Activated CD8-positive, alpha-beta memory T cell treated with anti-CD3 and anti-CD28 coated beads, Interleukin-2, amount 50 U/mL, for 24 hours (primary cell): Measurements from ENCODE around the gene SYT4.

ENCODE experiments used
- DNase-seq: peaks from one replicate; pipeline ENCODE4 v3.0.0-alpha.2; 2020; ENCODE audit errors: extremely low read depth

The SYT4 gene

DNA sequence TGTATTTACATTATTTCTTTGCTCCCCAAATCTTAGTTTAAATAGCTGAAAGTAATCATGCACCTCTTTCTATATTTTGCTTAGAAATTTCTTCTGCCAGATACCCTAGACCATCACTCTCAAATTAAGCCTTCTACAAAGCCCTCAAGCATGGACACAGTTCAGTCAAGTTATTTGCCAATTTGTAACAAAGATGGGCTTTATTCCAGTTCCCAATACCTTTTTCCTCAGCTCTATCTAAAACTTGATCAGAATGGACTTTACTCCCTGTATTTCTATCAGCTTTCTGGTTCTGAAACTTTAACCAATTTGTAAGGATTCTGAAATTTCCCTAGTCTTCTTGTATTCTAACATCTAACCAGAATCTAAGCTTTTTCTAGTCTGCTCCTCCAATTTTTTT, 56.6 kb downstream of the SYT4 start:
- no peak for DNase-seq
